Right atrium auricular region (tissue), 2 donors: ENCODE results near the gene LRGUK. TPM values are rescaled to one million over a fixed set of nuclear protein-coding genes. Genes with fewer than 3 reads are reported as not detected.
"Not testable (repeated sequence)": the region's sequence is repeated elsewhere in the genome, so short reads cannot be mapped to it uniquely, and the experiment has no call there.

Source experiments
- DNase-seq: peaks from one replicate; pipeline ENCODE4 v3.0.0-alpha.2; 2019; ENCODE audit warnings: low spot score
- H3K27ac ChIP-seq, 2 donors: fragments of 200-600 bp; sonication (generic); 1 replicate in 1 of 2; 2 replicates in 1 of 2; pipeline ENCODE4 v1.5.1; 2016 to 2019
- H3K27me3 ChIP-seq, 2 donors: fragments of 200-600 bp; sonication (generic); one replicate each; pipeline versions ENCODE4 v1.5.1 to v1.6.0; 2017 to 2019
- H3K36me3 ChIP-seq: fragments of 200-600 bp; sonication (generic); one replicate; pipeline ENCODE4 v1.5.1; 2016
- H3K4me1 ChIP-seq, 2 donors: fragments of 200-600 bp; sonication (generic); one replicate each; pipeline versions ENCODE4 v1.5.1 to v1.6.0; 2017 to 2019
- H3K4me3 ChIP-seq, 2 donors: fragments of 200-600 bp; sonication (generic); 1 replicate in 1 of 2; 2 replicates in 1 of 2; pipeline ENCODE4 v1.5.1; 2017 to 2019; ENCODE audit warnings: mild to moderate bottlenecking in 1 of 2, moderate library complexity in 1 of 2
- H3K9me3 ChIP-seq, 2 donors: fragments of 200-600 bp; sonication (generic); one replicate each; pipeline ENCODE4 v1.5.1; 2019
- CTCF ChIP-seq, 2 donors: fragments of 200-600 bp; sonication (generic); IDR thresholded peaks; one replicate each; pipeline ENCODE4 v1.5.1; 2019; ENCODE audit warnings: antibody characterized with exemption in 2 of 2
- total RNA-seq, 2 donors: library from RNA; depleted of rRNA; stranded (reverse); fragments of >200 nt; gene quantifications; one replicate each; pipeline ENCODE4 v1.1.0, GENCODE V29; 2016

LRGUK gene
- total RNA-seq: under 1 TPM in 1 of 2 donors, not detected in 1; 0.11 TPM

GRCh38 chr7:134126966-134127848 is at the start of gene LRGUK:
LRGUK (plus strand) TSS chr7:134127340; CDS start chr7:134127368, 28 bp downstream.
- Histone ChIP-seq H3K27ac (no peak within 1 kb of the TSS), H3K9me3 (no peaks in the 10 kb centered on the region), H3K4me1 (peaks cover 0 to 10% of the 10 kb centered on the region in 2 donors), H3K36me3 (no peaks in the 10 kb centered on the region), H3K27me3 (no peaks in the 10 kb centered on the region), H3K4me3 (peak within 1 kb of the TSS; percentile 48 to 64)
- no peak for TF ChIP-seq CTCF (IDR thresholded peaks at IDR 0.05)
- peak; percentile 76 for DNase-seq

GRCh38 chr7:134077560-134077959 is 49.6 kb upstream of the LRGUK start:
- H3K4me3 ChIP-seq, H3K4me1 ChIP-seq, H3K9me3 ChIP-seq, DNase-seq, H3K27me3 ChIP-seq, H3K27ac ChIP-seq, H3K36me3 ChIP-seq: not testable (repeated sequence)

- Histone ChIP-seq H3K4me3 (no peak overlapping the region), H3K4me1 (no peaks in the 10 kb centered on the region), H3K36me3 (no peaks in the 10 kb centered on the region), H3K9me3 (peaks cover 0 to 6% of the 10 kb centered on the region in 2 donors), H3K27me3 (no peaks in the 10 kb centered on the region), H3K27ac (no peak overlapping the region)
- DNase-seq: no peak
- no peak for TF ChIP-seq CTCF (IDR thresholded peaks at IDR 0.05)
These were observed 48.1 kb upstream of the LRGUK start for GRCh38 chr7:134078991-134079390.

GRCh38 chr7:134081695-134082094 is 45.4 kb upstream of the LRGUK start:
- Histone ChIP-seq H3K4me3 (no peak overlapping the region), H3K27ac (no peak overlapping the region), H3K9me3 (no peaks in the 10 kb centered on the region), H3K36me3 (no peaks in the 10 kb centered on the region), H3K27me3 (no peaks in the 10 kb centered on the region), H3K4me1 (no peaks in the 10 kb centered on the region)
- no peak for TF ChIP-seq CTCF (IDR thresholded peaks at IDR 0.05)
- no peak for DNase-seq

GRCh38 chr7:134083766-134084487 is 43.2 kb upstream of the LRGUK start:
- H3K4me1 ChIP-seq: no peaks in the 10 kb centered on the region
- no peak overlapping the region for H3K4me3 ChIP-seq
- no peaks in the 10 kb centered on the region for H3K27me3 ChIP-seq
- no peak for TF ChIP-seq CTCF (IDR thresholded peaks at IDR 0.05)
- H3K9me3 ChIP-seq: peaks cover 0 to 10% of the 10 kb centered on the region in 2 donors
- H3K36me3 ChIP-seq: no peaks in the 10 kb centered on the region
- DNase-seq: no peak
- no peak overlapping the region for H3K27ac ChIP-seq

GRCh38 chr7:134084488-134085144 is 42.5 kb upstream of the LRGUK start:
- no peak for TF ChIP-seq CTCF (IDR thresholded peaks at IDR 0.05)
- H3K36me3 ChIP-seq: no peaks in the 10 kb centered on the region
- peaks cover 0 to 17% of the 10 kb centered on the region in 2 donors for H3K9me3 ChIP-seq
- H3K27me3 ChIP-seq: no peaks in the 10 kb centered on the region
- no peak overlapping the region for H3K4me3 ChIP-seq
- no peaks in the 10 kb centered on the region for H3K4me1 ChIP-seq
- DNase-seq: no peak
- no peak overlapping the region for H3K27ac ChIP-seq
